ENCODE measurements around the gene CKB. TPM values are rescaled to one million over a fixed set of nuclear protein-coding genes. Genes with fewer than 3 reads are reported as not detected.
A peak's percentile ranks its signal among the peaks of the same experiment; 100 is the strongest.
"Not testable (repeated sequence)": the region's sequence is repeated elsewhere in the genome, so short reads cannot be mapped to it uniquely, and the experiment has no call there.

CKB gene
- total RNA-seq, 4 donors from 2014 or later, result 75.6 to 249 (median 141) TPM

- WGBS, 2 donors, result 65 to 75% methylated on average over 10 of the region's 10 CpGs
- H3K4me3 ChIP-seq, result no peak overlapping the region
- peaks cover 0 to 65% (median 41%) of the 10 kb centered on the region in 4 donors for H3K4me1 ChIP-seq
These were observed 6.0 kb downstream of the CKB start for GRCh38 chr14:103516426-103517173.

GRCh38 chr14:103514596-103515421 is 7.8 kb downstream of the CKB start:
- Histone ChIP-seq H3K9me3 (no peaks in the 10 kb centered on the region), H3K27me3 (no peaks in the 10 kb centered on the region), H3K27ac (peak overlapping the region in 2 of 4 donors; percentile 19 to 78), H3K4me1 (peaks cover 0 to 48% (median 28%) of the 10 kb centered on the region in 4 donors), H3K36me3 (peaks cover 0 to 20% (median 0%) of the 10 kb centered on the region in 3 donors), H3K4me3 (no peak overlapping the region)
- no peak for TF ChIP-seq EP300 (IDR thresholded peaks at IDR 0.05)
- TF ChIP-seq POLR2A (IDR thresholded peaks at IDR 0.05), result no peak
- no peak for TF ChIP-seq CTCF (IDR thresholded peaks at IDR 0.05)
- DNase-seq (ENCODE audit: low spot score in 2 of 2), result no peak
- 83 to 88% methylated on average over 18 of the region's 18 CpGs for WGBS, 2 donors

More at GRCh38 chr14:103516426-103517173, 6.0 kb downstream of the CKB start:
- H3K27ac ChIP-seq, result peak overlapping the region in 2 of 4 donors; percentile 13 to 90
- no peaks in the 10 kb centered on the region for H3K27me3 ChIP-seq
- no peak for DNase-seq (ENCODE audit: low spot score in 2 of 2)
- TF ChIP-seq CTCF (IDR thresholded peaks at IDR 0.05) (no peak), POLR2A (IDR thresholded peaks at IDR 0.05) (no peak), EP300 (IDR thresholded peaks at IDR 0.05) (no peak)
- peaks cover 0 to 2% (median 0%) of the 10 kb centered on the region in 3 donors for H3K36me3 ChIP-seq
- no peaks in the 10 kb centered on the region for H3K9me3 ChIP-seq

GRCh38 chr14:103512701-103513611 is 9.7 kb downstream of the CKB start:
- WGBS, 2 donors, result 47 to 51% methylated on average over 23 to 25 of the region's 25 CpGs
- Histone ChIP-seq H3K27me3 (no peaks in the 10 kb centered on the region), H3K9me3 (no peaks in the 10 kb centered on the region), H3K27ac (peak overlapping the region; percentile 44 to 78 (median 70)), H3K4me3 (no peak overlapping the region), H3K36me3 (peaks cover 0 to 38% (median 0%) of the 10 kb centered on the region in 3 donors), H3K4me1 (peaks cover 0 to 29% (median 16%) of the 10 kb centered on the region in 4 donors)
- TF ChIP-seq CTCF (IDR thresholded peaks at IDR 0.05) (no peak), EP300 (IDR thresholded peaks at IDR 0.05) (peak in 1 of 2 donors; percentile 80)
- DNase-seq (ENCODE audit: low spot score in 2 of 2), result no peak

GRCh38 chr14:103512180-103512579 is 10.4 kb downstream of the CKB start:
- DNase-seq (ENCODE audit: low spot score in 2 of 2); H3K27me3 ChIP-seq; H3K4me3 ChIP-seq; H3K9me3 ChIP-seq: not testable (repeated sequence)
- peaks cover 0 to 21% (median 13%) of the 10 kb centered on the region in 4 donors for H3K4me1 ChIP-seq
- H3K27ac ChIP-seq, result peak overlapping the region; percentile 44 to 78 (median 70)
- WGBS, 2 donors, result 91 to 92% methylated on average over 8 of the region's 8 CpGs
- peaks cover 0 to 46% (median 0%) of the 10 kb centered on the region in 3 donors for H3K36me3 ChIP-seq
